RWPE2 (cell line): ENCODE results near the gene ZNF90.
A peak's percentile ranks its signal among the peaks of the same experiment; 100 is the strongest.

ENCODE experiments used
- ATAC-seq: fragments of 200-7000 bp; cut with Tn5 transposase; 3 replicates; pipeline ENCODE4 v1.9.1; 2021; ENCODE audit warnings: low read depth
- DNase-seq: peaks from one replicate; pipeline ENCODE4 v3.0.0-alpha.2; 2020; ENCODE audit warnings: low spot score
- H3K27ac ChIP-seq: fragments of 450-650 bp; 2 replicates; pipeline ENCODE4 v1.5.1; 2017; ENCODE audit warnings: mild to moderate bottlenecking; ENCODE audit not compliant: poor library complexity, severe bottlenecking
- H3K27me3 ChIP-seq: fragments of 250-450 bp; sonication (Bioruptor Pico); 2 replicates; pipeline ENCODE4 v1.5.1; 2021; ENCODE audit warnings: mild to moderate bottlenecking, moderate library complexity; ENCODE audit not compliant: insufficient read depth, poor library complexity, severe bottlenecking
- H3K36me3 ChIP-seq: fragments of 250-450 bp; sonication (Bioruptor Pico); 2 replicates; pipeline ENCODE4 v1.5.1; 2020; ENCODE audit warnings: low read depth, mild to moderate bottlenecking, moderate library complexity
- H3K4me1 ChIP-seq: fragments of 250-450 bp; sonication (Bioruptor Pico); 2 replicates; pipeline ENCODE4 v1.5.1; 2021; ENCODE audit warnings: mild to moderate bottlenecking, moderate library complexity; ENCODE audit not compliant: insufficient read depth, poor library complexity, severe bottlenecking
- H3K4me3 ChIP-seq: fragments of 250-450 bp; sonication (Bioruptor Pico); 2 replicates; pipeline ENCODE4 v1.5.1; 2021; ENCODE audit warnings: mild to moderate bottlenecking, moderate library complexity; ENCODE audit not compliant: severe bottlenecking
- H3K9me3 ChIP-seq: fragments of 250-450 bp; sonication (Bioruptor Pico); 2 replicates; pipeline ENCODE4 v1.5.1; 2021; ENCODE audit warnings: mild to moderate bottlenecking, moderate library complexity; ENCODE audit not compliant: severe bottlenecking
- TF ChIP-seq, protein P1 (sequence below): fragments of 450-650 bp; IDR thresholded peaks from one replicate; pipeline ENCODE4 v1.5.1; 2017; ENCODE audit warnings: mild to moderate bottlenecking, moderate library complexity; ENCODE audit not compliant: poor library complexity, severe bottlenecking

The ZNF90 gene

DNA sequence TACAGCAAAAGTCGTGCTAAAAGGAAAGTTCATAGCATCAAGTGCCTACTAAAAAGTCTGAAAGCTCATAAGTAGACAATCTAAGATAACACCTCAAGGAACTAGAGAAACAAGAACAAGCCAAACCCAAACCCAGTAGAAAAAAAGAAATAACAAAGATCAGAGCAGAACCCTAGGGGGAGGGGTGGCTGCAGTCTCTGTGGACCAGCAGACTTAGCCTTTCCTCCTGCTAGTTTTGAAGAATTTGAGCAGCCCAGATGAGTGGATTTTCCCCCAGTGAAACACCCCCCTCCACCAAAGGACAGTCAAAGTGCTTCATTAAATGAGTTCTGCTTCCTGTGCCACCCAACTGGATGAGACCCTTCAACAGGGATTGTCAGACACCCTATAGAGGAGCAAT is 86.7 kb downstream of the ZNF90 start:
- no peaks in the 10 kb centered on the region for H3K4me1 ChIP-seq
- no peaks in the 10 kb centered on the region for H3K36me3 ChIP-seq
- no peaks in the 10 kb centered on the region for H3K27me3 ChIP-seq
- H3K9me3 ChIP-seq = peaks cover 12% of the 10 kb centered on the region
- H3K4me3 ChIP-seq = no peak overlapping the region
- TF ChIP-seq, protein P1, sequence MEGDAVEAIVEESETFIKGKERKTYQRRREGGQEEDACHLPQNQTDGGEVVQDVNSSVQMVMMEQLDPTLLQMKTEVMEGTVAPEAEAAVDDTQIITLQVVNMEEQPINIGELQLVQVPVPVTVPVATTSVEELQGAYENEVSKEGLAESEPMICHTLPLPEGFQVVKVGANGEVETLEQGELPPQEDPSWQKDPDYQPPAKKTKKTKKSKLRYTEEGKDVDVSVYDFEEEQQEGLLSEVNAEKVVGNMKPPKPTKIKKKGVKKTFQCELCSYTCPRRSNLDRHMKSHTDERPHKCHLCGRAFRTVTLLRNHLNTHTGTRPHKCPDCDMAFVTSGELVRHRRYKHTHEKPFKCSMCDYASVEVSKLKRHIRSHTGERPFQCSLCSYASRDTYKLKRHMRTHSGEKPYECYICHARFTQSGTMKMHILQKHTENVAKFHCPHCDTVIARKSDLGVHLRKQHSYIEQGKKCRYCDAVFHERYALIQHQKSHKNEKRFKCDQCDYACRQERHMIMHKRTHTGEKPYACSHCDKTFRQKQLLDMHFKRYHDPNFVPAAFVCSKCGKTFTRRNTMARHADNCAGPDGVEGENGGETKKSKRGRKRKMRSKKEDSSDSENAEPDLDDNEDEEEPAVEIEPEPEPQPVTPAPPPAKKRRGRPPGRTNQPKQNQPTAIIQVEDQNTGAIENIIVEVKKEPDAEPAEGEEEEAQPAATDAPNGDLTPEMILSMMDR = no peak
- no peak overlapping the region for H3K27ac ChIP-seq
- DNase-seq (no peak), ATAC-seq (no peak)

DNA sequence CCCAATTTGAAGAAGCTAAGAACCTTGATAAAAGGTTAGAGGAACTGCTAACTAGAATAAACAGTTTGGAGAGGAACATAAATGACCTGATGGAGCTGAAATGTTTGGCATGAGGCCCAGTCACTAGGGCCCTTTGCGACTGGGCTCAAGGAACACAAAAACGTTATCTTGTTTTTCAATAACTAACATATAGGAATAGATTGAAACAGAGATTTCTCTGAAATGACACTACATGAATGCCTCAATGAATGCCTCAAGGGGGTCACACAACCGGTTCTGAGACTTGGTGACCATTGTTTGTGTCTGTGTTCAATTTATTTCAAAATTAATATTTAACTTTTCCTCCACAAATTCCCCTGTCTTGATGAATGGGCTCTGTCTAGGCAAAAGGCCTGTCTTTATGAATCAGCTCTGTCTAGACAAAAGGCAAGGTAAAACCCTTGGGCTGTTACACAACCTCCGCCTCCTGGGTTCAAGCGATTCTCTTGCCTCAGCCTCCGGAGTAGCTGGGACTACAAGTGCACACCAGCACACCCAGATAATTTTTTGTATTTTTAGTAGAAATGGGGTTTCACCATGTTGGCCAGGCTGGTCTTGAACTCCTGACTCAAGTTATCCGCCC is 88.3 kb downstream of the ZNF90 start:
- Histone ChIP-seq H3K4me1 (no peaks in the 10 kb centered on the region), H3K9me3 (peaks cover 16% of the 10 kb centered on the region), H3K27me3 (no peaks in the 10 kb centered on the region), H3K27ac (no peak overlapping the region), H3K36me3 (0 out of 2 replicates have a peak, but pooled peaks cover 5% of the 10 kb centered on the region), H3K4me3 (no peak overlapping the region)
- TF ChIP-seq, protein P1 = no peak
- DNase-seq (no peak), ATAC-seq (no peak)

DNA sequence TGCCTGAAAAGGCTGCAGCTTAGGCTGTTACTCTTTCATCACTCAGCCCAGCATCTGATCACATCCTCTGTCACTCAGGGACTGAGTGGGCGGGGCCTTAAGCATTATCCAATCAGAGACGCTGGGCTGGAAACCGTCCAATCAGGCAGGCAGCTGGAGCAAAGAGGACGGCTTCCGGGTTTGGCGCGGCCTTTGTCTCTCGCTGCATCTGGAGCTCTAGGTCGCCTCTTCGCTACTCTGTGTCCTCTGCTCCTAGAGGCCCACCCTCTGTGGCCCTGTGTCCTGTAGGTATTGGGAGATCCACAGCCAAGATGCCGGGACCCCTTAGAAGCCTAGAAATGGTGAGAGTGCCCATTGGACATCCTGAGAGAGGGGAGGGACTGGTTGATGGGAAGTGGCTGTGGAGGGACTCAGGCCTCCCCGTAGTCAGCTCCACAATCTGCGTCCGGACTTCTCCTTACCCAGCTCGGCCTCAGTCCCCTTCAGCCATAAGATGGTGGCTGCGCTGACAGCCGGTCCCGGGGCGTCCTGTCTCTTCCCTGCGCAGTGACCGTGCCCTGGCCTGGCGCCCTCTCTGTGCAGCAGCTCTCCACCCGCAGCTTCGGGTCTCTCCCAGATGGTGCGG is 89.3 kb downstream of the ZNF90 start, which contains the start of gene ZNF486:
TSS of gene ZNF486 (plus strand) at position 195 of the 625 bp plus-strand sequence. CDS start at position 312, 117 bp downstream.
- Histone ChIP-seq H3K4me3 (peak within 1 kb of the TSS; percentile 49), H3K27me3 (no peaks in the 10 kb centered on the region), H3K36me3 (0 out of 2 replicates have a peak, but pooled peaks cover 5% of the 10 kb centered on the region), H3K4me1 (no peaks in the 10 kb centered on the region), H3K9me3 (peaks cover 16% of the 10 kb centered on the region), H3K27ac (peak within 1 kb of the TSS; percentile 73)
- peak; percentile 82 for DNase-seq
- ATAC-seq = peak; percentile 90
- TF ChIP-seq, protein P1 = no peak

DNA sequence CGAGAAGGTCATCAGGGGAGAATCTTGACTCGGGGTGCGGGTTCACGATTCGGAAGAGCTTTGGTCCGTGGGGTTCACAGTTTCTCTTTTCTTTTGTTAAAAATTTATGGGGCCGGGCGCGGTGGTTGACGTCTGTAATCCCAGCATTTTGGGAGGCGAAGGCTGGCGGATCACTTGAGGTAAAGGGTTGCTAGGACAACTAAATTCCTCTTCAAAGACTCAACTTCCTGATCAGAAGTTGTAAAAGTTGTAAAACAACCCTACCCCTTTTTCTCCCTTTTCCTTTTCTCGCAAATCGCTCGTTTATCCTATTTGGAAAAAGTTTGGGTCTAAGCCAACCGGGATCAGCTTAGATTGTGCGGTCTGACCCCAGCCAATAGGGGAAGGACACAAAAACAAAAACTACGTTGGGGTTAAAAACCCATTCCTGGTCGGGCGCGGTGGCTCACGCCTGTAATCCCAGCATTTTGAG is 89.9 kb downstream of the ZNF90 start:
- Histone ChIP-seq H3K36me3 (0 out of 2 replicates have a peak, but pooled peaks cover 5% of the 10 kb centered on the region), H3K4me1 (no peaks in the 10 kb centered on the region), H3K27ac (peak overlapping the region; percentile 73), H3K27me3 (no peaks in the 10 kb centered on the region), H3K4me3 (peak overlapping the region; percentile 49), H3K9me3 (peaks cover 16% of the 10 kb centered on the region)
- no peak for DNase-seq
- peak; percentile 17; the same call in 2 of the 3 replicates for ATAC-seq
- TF ChIP-seq, protein P1 = no peak
